GM12865 (cell line): ENCODE measurements around the gene GALNT10.

ENCODE experiments used
- DNase-seq: peaks from one replicate; pipeline ENCODE4 v3.0.0; 2010; ENCODE audit warnings: low read depth
- H3K4me3 ChIP-seq: 2 replicates; pipeline ENCODE4 v1.5.1; 2011; ENCODE audit warnings: mild to moderate bottlenecking, low read depth, low read length, control low read depth
- CTCF ChIP-seq: IDR thresholded peaks from 2 replicates; pipeline ENCODE4 v1.5.1; 2011; ENCODE audit warnings: low read length, control low read depth, low read depth, inconsistent platforms; ENCODE audit not compliant: insufficient read depth; ENCODE audit errors: missing control alignments

Gene GALNT10

DNA sequence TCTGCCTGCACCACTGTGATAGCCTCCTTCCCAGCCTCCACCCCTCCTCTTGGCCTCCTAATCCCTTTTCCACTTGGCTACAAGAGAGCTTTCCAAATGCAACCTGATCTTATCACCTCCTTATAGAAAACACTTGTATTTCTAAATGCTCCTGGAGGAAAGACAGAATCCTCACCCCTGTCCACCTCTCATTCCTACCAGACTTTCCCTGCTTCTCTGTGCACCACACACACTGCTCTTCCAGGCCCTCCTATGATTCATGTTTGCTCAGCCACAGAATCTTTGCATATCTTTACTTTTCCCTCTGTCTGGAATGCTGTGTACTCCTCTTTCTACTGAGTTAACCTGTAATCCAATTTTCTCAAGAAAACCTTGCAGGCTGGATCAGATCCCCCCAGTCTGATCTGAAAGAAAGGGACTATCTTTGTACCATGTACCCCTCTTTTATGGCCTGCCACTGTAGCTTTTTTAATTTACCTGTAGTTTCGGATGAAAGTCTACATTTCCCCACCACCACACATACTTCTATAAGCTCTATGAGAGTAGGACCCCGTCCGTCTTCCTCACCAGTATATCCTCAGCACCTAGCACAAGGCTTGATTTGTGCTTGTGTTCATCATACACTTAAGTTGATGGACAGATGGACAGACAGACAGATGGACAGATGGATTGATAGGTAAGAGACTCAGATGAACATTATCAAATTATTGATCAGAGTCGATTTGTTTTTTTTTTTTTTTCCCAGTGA is 95.3 kb downstream of the GALNT10 start:
- no peak overlapping the region for H3K4me3 ChIP-seq
- DNase-seq, result no peak
- TF ChIP-seq CTCF, result no peak

DNA sequence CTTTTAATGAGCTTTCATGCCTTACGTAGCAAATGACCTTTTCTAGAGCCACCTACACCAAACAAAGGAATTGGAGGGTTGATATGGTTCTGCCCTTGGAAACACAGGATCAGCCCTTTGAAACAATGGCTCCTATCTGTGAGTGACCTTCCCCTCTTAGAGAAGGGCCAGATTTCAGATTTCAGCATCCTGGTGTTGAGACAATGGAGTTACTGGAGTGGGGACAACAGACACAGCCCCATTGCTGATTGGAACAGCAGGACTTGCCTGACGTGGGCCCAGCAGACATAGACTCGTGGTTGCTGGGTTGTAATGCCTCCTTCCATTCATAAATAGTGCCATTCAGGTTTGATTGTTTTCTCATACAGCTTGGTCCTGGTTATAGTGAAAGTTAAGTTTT is 96.0 kb downstream of the GALNT10 start:
- no peak overlapping the region for H3K4me3 ChIP-seq
- no peak for TF ChIP-seq CTCF

GRCh38 chr5:154287136-154287535 is 96.6 kb downstream of the GALNT10 start:
- TF ChIP-seq CTCF, result no peak
- no peak for DNase-seq
- no peak overlapping the region for H3K4me3 ChIP-seq

More for the DNA sequence above, 96.0 kb downstream of the GALNT10 start:
- no peak for DNase-seq

- no peak for DNase-seq
- TF ChIP-seq CTCF, result no peak
- H3K4me3 ChIP-seq, result no peak overlapping the region
These were observed 97.6 kb downstream of the GALNT10 start for GRCh38 chr5:154288145-154288544.

DNA sequence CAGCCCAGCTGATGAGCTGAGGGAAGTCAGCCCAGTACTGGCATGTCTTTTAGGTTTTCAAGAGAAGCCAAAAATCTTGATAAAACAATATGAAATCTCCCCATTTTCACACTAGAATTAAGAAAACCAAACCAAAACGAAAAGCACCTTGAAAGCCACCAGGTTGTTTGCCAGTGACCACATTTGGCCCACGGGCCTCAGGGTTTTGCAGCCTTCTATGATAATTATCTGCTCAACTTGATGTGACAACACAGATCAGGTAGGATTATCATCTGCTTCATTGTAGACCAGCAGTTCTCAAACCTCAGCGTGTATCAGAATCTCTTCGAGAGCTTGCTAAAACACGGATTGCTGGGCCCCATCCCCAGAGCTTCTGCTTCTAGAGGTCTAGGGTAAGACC is 101.4 kb downstream of the GALNT10 start:
- no peak overlapping the region for H3K4me3 ChIP-seq
- no peak for TF ChIP-seq CTCF
- DNase-seq, result no peak

GRCh38 chr5:154293219-154293618 is 102.7 kb downstream of the GALNT10 start:
- no peak overlapping the region for H3K4me3 ChIP-seq
- TF ChIP-seq CTCF, result no peak
- DNase-seq, result no peak

DNA sequence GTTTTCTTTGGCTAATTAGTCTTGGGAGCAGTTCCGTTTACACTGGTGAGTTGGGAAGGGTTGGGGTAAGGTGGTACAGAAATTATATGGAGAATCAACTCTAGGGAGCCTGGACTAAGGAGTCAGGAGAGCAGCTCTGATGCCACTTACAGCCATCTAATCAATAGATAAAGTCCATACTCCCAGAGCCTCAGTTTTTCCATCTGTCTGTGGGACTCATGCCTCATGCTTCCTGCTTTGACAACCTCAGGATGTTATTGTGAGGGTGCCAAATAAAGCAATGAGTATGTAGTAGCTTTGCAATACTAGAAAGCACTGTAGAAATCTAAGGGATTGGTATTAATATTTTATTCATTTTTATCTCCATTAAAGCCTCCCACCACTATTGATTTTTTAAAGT is 105.0 kb downstream of the GALNT10 start:
- no peak for TF ChIP-seq CTCF
- no peak for DNase-seq
- no peak overlapping the region for H3K4me3 ChIP-seq
